ENCODE results near the gene KIF5B. TPM values are rescaled to one million over a fixed set of nuclear protein-coding genes. Genes with fewer than 3 reads are reported as not detected.
A peak's percentile ranks its signal among the peaks of the same experiment; 100 is the strongest.

KIF5B gene
- total RNA-seq, 1 donor, result 172 TPM

- H3K4me3 ChIP-seq (ENCODE audit: low read depth, low read length), result no peak overlapping the region
- TF ChIP-seq, protein P1, sequence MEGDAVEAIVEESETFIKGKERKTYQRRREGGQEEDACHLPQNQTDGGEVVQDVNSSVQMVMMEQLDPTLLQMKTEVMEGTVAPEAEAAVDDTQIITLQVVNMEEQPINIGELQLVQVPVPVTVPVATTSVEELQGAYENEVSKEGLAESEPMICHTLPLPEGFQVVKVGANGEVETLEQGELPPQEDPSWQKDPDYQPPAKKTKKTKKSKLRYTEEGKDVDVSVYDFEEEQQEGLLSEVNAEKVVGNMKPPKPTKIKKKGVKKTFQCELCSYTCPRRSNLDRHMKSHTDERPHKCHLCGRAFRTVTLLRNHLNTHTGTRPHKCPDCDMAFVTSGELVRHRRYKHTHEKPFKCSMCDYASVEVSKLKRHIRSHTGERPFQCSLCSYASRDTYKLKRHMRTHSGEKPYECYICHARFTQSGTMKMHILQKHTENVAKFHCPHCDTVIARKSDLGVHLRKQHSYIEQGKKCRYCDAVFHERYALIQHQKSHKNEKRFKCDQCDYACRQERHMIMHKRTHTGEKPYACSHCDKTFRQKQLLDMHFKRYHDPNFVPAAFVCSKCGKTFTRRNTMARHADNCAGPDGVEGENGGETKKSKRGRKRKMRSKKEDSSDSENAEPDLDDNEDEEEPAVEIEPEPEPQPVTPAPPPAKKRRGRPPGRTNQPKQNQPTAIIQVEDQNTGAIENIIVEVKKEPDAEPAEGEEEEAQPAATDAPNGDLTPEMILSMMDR (IDR thresholded peaks at IDR 0.05; ENCODE audit: insufficient read depth, low read depth, low read length), result no peak
- peak; percentile 16 for DNase-seq (ENCODE audit: low read depth)
These were observed 39.0 kb upstream of the KIF5B start for GRCh38 chr10:32095116-32095733.

GRCh38 chr10:32093650-32094049 lies 37.4 kb upstream of the KIF5B start:
- H3K4me3 ChIP-seq (ENCODE audit: low read depth, low read length), result no peak overlapping the region
- TF ChIP-seq, protein P1 (IDR thresholded peaks at IDR 0.05; ENCODE audit: insufficient read depth, low read depth, low read length), result no peak

DNA sequence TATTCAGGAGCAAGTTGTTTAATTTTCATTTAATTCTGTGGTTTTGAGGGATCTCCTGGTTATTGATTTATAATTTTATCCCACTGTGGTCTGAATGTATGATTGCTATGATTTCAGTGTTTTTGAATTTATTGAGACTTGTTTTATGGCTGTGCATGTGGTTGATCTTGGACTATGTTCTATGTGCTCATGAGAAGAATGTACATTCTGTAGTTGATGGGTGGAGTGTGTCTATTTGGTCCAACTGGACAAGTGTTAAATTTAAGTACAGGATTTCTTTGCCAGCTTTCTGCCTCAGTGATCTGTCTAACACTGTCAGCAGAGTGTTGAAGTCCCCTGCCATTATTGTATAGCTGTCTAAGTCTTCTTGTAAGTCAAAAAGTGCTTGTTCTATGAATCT lies 34.8 kb upstream of the KIF5B start:
- TF ChIP-seq, protein P1 (IDR thresholded peaks at IDR 0.05; ENCODE audit: insufficient read depth, low read depth, low read length), result no peak
- no peak for DNase-seq (ENCODE audit: low read depth)
- H3K4me3 ChIP-seq (ENCODE audit: low read depth, low read length), result no peak overlapping the region

More at GRCh38 chr10:32093650-32094049, 37.4 kb upstream of the KIF5B start:
- DNase-seq (ENCODE audit: low read depth), result no peak

- no peak overlapping the region for H3K4me3 ChIP-seq (ENCODE audit: low read depth, low read length)
- TF ChIP-seq, protein P1 (IDR thresholded peaks at IDR 0.05; ENCODE audit: insufficient read depth, low read depth, low read length), result no peak
- DNase-seq (ENCODE audit: low read depth), result no peak
These were observed 28.1 kb upstream of the KIF5B start for GRCh38 chr10:32084185-32084851.

DNA sequence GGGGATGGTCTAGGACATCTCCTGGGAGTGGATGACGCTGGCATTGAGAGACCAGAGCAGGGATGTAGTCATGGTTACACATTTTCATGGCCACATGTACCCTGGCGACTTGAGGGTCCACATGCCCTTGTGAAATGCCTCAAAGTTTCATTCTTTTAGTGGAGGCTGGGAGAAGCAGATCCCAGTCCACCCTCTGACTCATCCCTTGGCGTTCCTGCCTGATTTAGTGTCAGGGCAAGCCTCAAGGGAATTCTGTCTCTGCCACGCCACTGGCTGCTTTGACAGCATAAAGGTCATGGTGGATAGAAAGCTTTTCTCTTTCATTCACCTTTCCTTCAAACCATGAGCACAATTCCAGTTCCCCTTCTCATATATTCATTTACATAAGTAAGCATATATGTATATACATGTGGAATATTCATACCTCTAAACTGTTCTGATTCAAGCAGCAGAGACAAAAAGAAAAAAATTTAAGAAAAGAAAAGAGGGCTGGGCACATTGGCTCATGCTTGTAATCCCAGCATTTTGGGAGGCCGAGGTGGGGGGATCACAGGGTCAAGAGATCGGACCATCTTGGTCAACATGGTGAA lies 21.8 kb upstream of the KIF5B start:
- peak; percentile 76 for DNase-seq (ENCODE audit: low read depth)
- no peak overlapping the region for H3K4me3 ChIP-seq (ENCODE audit: low read depth, low read length)
- TF ChIP-seq, protein P1 (IDR thresholded peaks at IDR 0.05; ENCODE audit: insufficient read depth, low read depth, low read length), result no peak

DNA sequence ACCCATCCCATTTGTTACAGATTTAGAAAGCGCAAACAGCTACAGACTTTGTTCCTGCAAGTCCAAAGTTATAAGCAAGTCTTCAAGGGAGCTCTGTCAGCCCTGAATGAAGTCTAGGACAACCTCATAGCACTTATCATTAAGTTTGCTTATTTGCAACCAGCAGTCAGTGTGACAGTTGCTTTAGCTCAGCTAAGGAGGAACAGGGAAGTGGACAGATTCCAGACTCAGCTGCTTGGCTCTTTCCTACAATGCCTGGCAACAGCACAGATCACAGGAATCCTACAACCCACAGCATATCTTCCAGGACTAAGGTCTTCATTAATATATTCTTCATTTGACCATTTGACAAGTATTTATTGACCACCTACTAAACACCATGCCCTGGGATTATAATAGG lies 17.4 kb upstream of the KIF5B start:
- TF ChIP-seq, protein P1 (IDR thresholded peaks at IDR 0.05; ENCODE audit: insufficient read depth, low read depth, low read length), result no peak
- DNase-seq (ENCODE audit: low read depth), result peak; percentile 11
- no peak overlapping the region for H3K4me3 ChIP-seq (ENCODE audit: low read depth, low read length)

All from fibroblast of villous mesenchyme (primary cell).